HG03175 (cell line): ENCODE results near the gene ARL8A.
"Not testable (repeated sequence)": the region's sequence is repeated elsewhere in the genome, so short reads cannot be mapped to it uniquely, and the experiment has no call there.

Source experiments
- ATAC-seq: cut with Tn5 transposase; IDR thresholded peaks from one replicate; pipeline ENCODE4 v1.9.1; 2021; ENCODE audit warnings: mild to moderate bottlenecking, moderate library complexity; ENCODE audit not compliant: unreplicated experiment

ARL8A gene

DNA sequence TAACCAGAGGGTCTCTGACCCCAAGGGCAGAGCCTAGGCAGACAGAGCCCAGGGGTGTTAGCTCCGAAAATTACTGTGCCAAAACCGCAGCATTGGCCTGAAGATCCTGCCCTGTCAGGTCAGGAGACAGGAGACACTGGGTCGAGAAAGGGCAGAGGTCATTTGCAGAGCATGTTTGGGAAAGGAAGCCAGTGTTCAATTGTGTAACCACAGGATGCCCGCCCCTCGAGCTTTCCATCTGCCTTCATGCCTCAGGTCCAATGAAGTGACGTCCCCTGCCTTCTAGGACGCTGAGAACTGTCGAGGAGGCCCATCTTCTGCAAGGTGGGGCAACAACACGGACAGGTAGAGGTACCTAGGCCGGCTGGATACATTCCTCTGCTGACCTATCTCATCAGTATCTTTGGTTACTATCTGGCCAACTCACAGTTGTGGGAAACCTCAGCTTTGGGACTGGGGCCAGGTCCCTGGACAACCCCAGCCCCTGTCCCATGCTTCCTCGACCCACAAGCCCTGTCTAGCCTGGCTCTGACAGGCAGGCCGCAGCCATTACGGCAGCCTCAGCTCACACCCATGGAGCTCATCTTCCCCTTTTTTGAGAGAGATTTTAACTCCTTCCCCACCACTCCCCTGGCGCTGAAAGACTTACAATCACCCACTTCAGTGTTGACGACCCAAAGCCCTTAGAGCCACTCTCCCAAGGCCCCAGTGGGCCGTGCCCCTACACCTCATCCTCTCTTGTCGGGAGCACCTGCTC lies 1.3 kb downstream of the ARL8A start:
- ATAC-seq, result peak; percentile 31

DNA sequence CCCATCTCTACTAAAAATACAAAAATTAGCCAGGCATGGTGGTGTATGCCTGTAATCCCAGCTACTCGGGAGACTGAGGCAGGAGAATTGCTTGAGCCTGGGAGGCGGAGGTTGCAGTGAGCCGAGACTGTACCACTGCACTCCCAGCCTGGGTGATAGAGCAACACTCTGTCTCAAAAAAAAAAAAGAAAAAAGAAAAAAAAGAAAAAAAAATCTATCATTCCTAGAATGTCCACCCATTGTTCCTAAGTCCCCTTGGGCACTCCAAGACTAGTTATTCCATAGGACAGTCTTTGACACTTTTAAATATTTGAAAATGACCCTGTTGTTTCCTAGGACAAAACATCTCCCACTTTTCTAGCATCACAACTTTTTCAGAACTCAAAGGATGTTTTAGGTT lies 3.1 kb downstream of the ARL8A start:
- not testable (repeated sequence) for ATAC-seq

- ATAC-seq, result no peak
Observed at GRCh38 chr1:202140833-202141232, 3.7 kb downstream of the ARL8A start.

DNA sequence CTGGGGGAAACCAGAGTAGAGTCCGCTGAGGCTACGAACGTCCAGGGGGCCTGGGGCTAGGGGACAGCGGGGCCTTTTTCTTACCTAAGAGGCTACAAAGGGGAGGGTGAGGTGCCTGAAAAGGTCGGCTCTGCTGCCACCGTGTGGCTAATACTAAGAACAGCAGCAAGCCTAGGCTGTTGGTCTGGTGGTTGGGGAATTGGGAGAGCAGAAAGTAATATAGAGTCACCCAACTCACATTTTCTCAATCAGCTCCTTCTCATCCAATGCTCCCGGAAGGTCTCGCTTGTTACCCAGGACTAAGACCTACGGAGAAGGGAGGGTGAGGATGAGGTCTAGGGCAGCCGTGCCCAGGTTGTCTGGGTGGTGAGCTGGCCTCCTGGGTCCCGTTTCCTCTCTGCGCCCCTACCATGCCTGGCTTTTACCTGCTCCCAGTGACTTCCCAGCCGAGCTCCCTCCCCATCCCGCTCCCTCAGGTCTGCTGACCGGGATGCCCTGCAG lies 9.3 kb downstream of the ARL8A start:
- no peak for ATAC-seq

DNA sequence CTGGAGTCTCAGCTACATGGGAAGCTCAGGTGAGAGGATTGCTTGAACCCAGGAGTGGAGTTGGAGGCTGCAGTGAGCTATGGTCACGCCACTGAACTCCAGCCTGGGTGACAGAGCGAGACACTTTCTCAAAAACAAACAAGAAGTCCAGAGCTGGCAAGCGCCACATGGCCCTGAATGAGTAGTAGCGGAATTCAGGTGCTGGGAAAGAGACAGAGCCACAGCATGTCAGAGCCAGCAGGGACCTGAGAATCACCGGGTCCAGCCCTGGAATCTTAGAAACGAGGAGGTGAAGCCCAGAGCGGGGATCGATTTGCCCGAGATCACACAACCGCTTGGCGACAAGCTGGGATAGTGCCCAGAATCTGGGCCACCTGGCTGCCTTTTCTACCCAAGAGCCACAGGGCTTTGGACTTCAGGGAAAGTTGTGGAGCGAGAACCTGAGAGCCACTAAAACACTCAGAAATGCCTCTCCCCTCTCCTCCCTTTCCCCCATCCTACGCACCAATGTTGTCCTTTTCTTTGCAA lies 9.8 kb downstream of the ARL8A start:
- ATAC-seq, result no peak

- no peak for ATAC-seq
Observed at GRCh38 chr1:202133989-202134388, 10.5 kb downstream of the ARL8A start.

DNA sequence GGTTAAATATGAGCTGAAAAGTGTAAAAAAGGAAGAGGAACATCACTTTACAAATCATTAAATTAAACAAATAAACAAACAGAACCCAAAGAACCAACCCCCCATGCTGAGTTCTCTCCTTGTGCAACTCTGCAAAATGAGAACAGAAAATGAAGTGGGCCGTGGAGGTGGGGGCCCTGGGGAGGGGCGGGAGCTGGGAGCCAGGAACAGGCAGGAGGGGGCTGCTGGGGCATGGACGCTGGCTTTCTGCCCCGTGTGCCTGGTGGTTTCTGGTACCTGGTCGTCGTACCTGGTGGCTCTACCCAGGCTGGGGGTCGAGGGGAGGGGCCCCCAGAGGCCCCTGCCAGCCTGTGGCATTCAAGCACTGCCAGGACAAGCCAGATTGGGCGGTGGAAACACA lies 11.0 kb downstream of the ARL8A start:
- ATAC-seq, result no peak

DNA sequence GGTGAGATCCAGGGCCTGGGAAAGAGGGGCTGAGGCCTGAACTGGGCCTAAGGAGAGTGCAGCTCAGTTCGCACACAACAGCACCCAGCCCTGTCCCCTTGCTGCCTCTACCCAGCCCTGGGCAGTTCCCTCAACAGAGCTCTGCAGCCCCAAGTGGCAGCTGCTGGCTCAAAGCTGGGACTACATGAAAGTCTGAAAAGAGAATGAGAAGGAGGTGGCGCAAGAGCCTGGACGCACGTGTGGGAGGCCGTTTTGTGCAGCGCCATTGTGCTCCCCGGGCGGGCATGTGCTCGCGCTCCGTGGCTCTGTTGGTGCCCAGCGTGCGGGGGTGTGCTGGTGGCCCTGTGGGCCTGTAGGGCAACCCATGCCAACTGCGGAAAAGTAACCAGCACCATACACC lies 11.5 kb downstream of the ARL8A start:
- no peak for ATAC-seq

- no peak for ATAC-seq
Observed at GRCh38 chr1:202131956-202132821, 12.3 kb downstream of the ARL8A start.

GRCh38 chr1:202130816-202131522 lies 13.6 kb downstream of the ARL8A start:
- no peak for ATAC-seq

- ATAC-seq, result no peak
Observed at GRCh38 chr1:202130297-202130721, 14.2 kb downstream of the ARL8A start.

GRCh38 chr1:202129453-202130296 lies 14.9 kb downstream of the ARL8A start:
- ATAC-seq, result no peak

DNA sequence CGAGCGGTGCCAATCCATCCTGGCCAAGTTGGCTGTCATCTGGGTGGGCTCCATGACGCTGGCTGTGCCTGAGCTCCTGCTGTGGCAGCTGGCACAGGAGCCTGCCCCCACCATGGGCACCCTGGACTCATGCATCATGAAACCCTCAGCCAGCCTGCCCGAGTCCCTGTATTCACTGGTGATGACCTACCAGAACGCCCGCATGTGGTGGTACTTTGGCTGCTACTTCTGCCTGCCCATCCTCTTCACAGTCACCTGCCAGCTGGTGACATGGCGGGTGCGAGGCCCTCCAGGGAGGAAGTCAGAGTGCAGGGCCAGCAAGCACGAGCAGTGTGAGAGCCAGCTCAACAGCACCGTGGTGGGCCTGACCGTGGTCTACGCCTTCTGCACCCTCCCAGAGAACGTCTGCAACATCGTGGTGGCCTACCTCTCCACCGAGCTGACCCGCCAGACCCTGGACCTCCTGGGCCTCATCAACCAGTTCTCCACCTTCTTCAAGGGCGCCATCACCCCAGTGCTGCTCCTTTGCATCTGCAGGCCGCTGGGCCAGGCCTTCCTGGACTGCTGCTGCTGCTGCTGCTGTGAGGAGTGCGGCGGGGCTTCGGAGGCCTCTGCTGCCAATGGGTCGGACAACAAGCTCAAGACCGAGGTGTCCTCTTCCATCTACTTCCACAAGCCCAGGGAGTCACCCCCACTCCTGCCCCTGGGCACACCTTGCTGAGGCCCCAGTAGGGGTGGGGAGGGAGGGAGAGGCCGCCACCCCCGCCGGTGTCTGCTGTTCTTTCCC lies 16.5 kb downstream of the ARL8A start:
- no peak for ATAC-seq

DNA sequence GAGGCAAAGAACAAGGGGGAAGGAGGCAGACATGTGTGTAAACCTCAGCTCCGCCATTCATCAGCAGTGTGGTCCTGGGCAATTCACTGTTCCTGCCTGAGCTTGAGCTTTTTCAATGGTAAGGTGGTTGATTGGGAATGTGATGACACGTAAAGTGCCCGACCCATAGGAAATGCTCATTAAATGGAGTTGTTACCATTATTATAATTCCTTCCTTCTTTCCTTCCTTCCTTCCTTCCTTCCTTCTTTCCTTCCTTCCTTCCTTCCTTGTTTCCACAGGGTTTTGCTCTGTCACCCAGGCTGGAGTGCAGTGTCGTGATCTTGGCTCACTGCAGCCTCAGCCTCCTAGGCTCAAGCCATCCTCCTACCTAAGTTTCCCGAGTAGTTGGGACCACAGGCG lies 17.5 kb downstream of the ARL8A start:
- no peak for ATAC-seq

DNA sequence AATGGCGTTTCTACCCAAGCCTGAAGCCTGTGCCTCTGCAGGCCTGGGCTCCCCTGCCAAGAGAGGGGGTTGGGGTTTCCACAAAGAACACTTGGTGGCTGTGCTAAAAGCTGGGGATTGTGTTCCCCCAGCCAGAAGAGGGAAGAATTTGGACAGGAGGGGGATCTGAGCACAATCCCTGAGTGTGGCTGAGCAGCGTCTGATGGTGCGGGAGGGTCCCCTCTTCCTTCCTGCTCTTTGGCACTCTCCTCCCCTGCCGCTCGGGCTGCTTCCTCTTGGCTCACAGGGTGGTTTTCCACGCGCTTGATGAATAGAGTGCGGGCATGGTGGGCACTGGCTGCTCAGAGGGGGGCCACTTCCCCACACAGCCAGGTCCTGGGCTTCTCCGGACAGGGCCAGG lies 18.1 kb downstream of the ARL8A start:
- ATAC-seq, result no peak

- no peak for ATAC-seq
Observed at GRCh38 chr1:202125611-202126010, 18.9 kb downstream of the ARL8A start.

DNA sequence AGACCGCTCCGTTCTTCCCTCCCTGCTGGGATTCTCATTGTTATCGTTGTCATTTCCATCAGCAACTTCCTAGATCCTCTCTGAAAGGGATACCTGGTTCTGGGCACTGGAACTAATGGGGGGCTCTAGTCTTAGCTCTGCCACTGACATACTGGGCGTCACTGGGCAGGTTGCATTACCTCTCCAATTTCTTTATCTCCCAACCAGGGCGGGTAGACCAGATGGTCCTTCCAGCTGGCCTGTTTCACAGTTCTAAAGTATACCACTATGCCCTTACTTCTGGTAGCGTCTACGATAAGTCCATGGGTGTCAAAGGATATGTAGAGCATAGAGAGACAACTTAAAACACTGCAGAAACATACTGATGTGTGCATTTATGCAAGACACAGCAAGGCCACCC lies 20.4 kb downstream of the ARL8A start:
- ATAC-seq, result no peak

DNA sequence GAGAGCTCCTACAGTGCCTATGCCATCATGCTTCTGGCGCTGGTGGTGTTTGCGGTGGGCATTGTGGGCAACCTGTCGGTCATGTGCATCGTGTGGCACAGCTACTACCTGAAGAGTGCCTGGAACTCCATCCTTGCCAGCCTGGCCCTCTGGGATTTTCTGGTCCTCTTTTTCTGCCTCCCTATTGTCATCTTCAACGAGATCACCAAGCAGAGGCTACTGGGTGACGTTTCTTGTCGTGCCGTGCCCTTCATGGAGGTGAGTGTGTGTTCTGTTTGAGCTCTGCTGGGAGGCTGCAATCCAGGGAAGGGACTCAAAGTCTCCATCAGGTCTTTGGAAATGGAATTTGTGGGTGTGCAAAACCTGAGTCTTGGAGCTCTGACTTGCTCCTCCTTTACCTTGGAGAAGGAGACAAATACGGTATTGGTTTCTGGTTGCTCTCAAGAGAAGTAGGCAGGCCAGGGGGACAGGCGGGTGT lies 21.2 kb downstream of the ARL8A start:
- ATAC-seq, result no peak

DNA sequence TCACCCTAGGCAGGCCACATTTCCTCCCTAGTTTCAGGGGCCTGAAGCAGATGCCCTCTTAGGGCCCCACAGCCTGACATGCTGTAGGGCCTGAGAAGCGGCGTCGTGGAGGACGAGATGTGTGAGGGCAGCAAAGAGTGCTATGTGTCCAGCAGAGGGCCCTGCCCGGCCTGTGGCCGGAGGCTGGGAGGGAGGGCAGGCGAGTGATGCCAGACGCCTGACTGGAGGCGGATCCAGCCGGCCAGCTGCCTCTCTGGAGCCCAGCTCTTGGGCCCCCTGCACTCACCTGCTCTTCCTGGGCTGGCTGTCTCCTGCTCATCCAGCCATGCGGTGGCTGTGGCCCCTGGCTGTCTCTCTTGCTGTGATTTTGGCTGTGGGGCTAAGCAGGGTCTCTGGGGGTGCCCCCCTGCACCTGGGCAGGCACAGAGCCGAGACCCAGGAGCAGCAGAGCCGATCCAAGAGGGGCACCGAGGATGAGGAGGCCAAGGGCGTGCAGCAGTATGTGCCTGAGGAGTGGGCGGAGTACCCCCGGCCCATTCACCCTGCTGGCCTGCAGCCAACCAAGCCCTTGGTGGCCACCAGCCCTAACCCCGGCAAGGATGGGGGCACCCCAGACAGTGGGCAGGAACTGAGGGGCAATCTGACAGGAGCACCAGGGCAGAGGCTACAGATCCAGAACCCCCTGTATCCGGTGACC lies 21.8 kb downstream of the ARL8A start, which contains the start of gene GPR37L1:
Gene GPR37L1, plus strand, starts transcription at position 279 of the 697 bp plus-strand sequence. Its CDS starts 47 bp downstream, at position 326.
- ATAC-seq, result no peak
